ENCODE measurements around the gene SLC24A3.

GRCh38 chr20:19761326-19761725, 548.9 kb downstream of the SLC24A3 start:
- TF ChIP-seq, protein P1, sequence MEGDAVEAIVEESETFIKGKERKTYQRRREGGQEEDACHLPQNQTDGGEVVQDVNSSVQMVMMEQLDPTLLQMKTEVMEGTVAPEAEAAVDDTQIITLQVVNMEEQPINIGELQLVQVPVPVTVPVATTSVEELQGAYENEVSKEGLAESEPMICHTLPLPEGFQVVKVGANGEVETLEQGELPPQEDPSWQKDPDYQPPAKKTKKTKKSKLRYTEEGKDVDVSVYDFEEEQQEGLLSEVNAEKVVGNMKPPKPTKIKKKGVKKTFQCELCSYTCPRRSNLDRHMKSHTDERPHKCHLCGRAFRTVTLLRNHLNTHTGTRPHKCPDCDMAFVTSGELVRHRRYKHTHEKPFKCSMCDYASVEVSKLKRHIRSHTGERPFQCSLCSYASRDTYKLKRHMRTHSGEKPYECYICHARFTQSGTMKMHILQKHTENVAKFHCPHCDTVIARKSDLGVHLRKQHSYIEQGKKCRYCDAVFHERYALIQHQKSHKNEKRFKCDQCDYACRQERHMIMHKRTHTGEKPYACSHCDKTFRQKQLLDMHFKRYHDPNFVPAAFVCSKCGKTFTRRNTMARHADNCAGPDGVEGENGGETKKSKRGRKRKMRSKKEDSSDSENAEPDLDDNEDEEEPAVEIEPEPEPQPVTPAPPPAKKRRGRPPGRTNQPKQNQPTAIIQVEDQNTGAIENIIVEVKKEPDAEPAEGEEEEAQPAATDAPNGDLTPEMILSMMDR (IDR thresholded peaks at IDR 0.05; ENCODE audit: low read depth, low read length): no peak
- no peak for TF ChIP-seq POLR2A (IDR thresholded peaks at IDR 0.05; ENCODE audit: extremely low read depth, insufficient read length)

All from NB4 (cell line).